ENCODE measurements around the gene ADSS1. TPM values are rescaled to one million over a fixed set of nuclear protein-coding genes. Genes with fewer than 3 reads are reported as not detected.

Gene ADSS1
- total RNA-seq, 4 donors from 2014 or later = 2.3 to 36.2 (median 7.3) TPM

- TF ChIP-seq CTCF (IDR thresholded peaks at IDR 0.05; ENCODE audit: low read depth) = no peak
Measured at GRCh38 chr14:104728631-104729030, 4.6 kb downstream of the ADSS1 start.

- no peak for TF ChIP-seq CTCF (IDR thresholded peaks at IDR 0.05; ENCODE audit: low read depth)
Measured at GRCh38 chr14:104729835-104730181, 5.8 kb downstream of the ADSS1 start.

- no peak for TF ChIP-seq CTCF (IDR thresholded peaks at IDR 0.05; ENCODE audit: low read depth)
Measured at GRCh38 chr14:104730487-104730886, 6.5 kb downstream of the ADSS1 start.

- no peak for TF ChIP-seq CTCF (IDR thresholded peaks at IDR 0.05; ENCODE audit: low read depth)
Measured at GRCh38 chr14:104731320-104732294, 7.6 kb downstream of the ADSS1 start.

GRCh38 chr14:104732355-104732804 lies 8.4 kb downstream of the ADSS1 start:
- TF ChIP-seq CTCF (IDR thresholded peaks at IDR 0.05; ENCODE audit: low read depth) = no peak

- no peak for TF ChIP-seq CTCF (IDR thresholded peaks at IDR 0.05; ENCODE audit: low read depth)
Measured at GRCh38 chr14:104732931-104733681, 9.1 kb downstream of the ADSS1 start.

GRCh38 chr14:104734051-104734587 lies 10.1 kb downstream of the ADSS1 start:
- TF ChIP-seq CTCF (IDR thresholded peaks at IDR 0.05; ENCODE audit: low read depth) = no peak
